GM13976 (cell line): ENCODE data around the gene SLC6A11.

Experiments used
- DNase-seq: peaks from one replicate; pipeline ENCODE4 v3.0.0; 2012; ENCODE audit warnings: low spot score
- in situ Hi-C: fragments of 300-500 bp; cut with MboI; formaldehyde crosslinking; loops from one replicate; pipeline ENCODE4 v1.12.0; 2022; ENCODE audit warnings: low sequenced_read_pairs, mixed read lengths, inconsistent platforms; ENCODE audit not compliant: unreplicated experiment
- TF ChIP-seq, protein P1 (sequence below): IDR thresholded peaks from 2 replicates; pipeline ENCODE4 v1.5.1; 2012; ENCODE audit warnings: borderline replicate concordance, mild to moderate bottlenecking; ENCODE audit not compliant: insufficient read depth; ENCODE audit errors: extremely low read depth, missing control alignments, control extremely low read depth

Gene SLC6A11

DNA sequence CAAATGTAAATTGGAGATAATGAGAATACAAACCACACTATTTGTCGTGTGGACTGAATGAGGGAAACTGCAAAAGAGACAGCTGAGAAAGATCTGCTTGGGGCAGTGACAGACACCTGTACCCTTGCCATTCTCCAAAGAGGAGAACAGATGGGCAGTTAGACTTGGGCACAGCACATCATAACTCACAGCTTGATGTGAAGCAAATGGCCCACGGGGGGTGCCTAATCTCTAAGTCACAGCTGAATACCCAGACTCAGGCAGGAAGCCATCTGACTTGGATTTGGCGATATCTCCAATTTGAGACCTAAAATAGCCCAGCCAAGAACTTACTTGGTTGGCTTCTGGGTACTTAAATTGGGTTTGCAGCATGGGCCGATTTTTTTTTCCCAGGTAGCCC lies 10.0 kb upstream of the SLC6A11 start:
- TF ChIP-seq, protein P1, sequence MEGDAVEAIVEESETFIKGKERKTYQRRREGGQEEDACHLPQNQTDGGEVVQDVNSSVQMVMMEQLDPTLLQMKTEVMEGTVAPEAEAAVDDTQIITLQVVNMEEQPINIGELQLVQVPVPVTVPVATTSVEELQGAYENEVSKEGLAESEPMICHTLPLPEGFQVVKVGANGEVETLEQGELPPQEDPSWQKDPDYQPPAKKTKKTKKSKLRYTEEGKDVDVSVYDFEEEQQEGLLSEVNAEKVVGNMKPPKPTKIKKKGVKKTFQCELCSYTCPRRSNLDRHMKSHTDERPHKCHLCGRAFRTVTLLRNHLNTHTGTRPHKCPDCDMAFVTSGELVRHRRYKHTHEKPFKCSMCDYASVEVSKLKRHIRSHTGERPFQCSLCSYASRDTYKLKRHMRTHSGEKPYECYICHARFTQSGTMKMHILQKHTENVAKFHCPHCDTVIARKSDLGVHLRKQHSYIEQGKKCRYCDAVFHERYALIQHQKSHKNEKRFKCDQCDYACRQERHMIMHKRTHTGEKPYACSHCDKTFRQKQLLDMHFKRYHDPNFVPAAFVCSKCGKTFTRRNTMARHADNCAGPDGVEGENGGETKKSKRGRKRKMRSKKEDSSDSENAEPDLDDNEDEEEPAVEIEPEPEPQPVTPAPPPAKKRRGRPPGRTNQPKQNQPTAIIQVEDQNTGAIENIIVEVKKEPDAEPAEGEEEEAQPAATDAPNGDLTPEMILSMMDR = no peak
- DNase-seq = no peak
- in situ Hi-C loops = no loop called here

DNA sequence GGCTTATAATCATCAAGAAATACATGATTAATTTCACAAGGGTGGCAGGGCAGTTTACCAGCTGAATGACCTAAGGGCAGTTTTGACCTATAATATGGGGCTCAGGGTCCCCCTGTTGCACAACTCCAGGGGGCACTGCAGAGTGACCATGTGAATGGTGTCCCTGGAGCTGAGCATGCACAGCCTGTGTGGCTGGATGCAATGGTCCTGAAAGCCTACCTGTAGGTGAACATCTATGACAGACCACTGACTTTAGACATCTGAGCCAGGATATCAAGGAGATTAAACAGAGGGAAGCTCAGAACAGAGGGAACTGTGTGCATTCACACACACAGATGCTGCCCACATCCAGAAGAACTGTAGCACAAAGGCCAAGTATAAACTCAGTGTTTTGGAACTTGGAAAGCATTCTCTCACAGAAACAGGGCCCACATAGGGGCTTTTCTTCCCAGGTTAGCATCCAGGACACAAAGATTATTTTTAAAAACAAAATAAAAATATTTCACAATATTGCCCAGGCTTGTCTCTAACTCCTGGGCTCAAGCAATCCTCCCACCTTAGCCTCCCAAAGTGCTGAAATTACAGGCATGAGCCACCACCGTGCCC lies 7.8 kb upstream of the SLC6A11 start:
- TF ChIP-seq, protein P1 = no peak
- no peak for DNase-seq
- in situ Hi-C loops = no loop called here

DNA sequence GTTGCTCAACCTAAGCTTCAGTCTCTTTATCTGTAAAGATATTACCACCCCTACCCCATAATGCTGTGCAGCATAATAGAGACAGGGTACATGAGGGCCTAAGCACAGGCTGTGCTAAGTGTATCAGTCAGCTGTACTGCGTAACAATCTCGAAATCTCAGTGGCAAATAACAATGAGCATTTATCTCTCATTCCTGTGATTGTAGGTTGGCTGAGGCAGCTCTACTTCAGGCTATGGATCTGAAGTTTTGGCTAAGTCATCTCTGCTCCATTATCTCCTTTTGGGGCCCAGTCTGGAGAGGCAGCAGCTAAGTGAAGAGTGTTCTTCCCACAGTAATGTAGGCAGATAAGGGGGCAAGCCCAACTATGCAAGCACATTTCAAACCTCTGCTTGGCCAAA lies 7.1 kb upstream of the SLC6A11 start:
- in situ Hi-C loops = no loop called here
- DNase-seq = no peak
- TF ChIP-seq, protein P1 = no peak

DNA sequence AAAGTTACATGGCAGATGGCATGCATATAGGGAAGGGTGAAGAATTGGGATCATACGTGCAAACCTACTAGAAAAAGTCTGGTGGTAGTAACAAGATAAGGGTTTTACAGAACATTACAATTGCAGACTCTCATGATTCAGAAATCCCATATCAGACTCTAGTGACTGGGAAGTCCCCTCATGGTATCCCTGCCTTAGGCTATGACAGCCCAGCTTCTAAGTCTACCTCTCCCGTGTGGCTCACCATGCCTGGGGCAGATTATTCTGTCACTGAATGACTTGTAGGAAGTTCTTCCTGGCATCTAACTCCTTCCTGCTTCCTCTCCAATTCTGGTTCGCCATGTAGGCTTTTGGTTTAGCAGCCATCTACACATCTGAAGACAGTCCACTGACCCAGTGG lies 5.7 kb upstream of the SLC6A11 start:
- TF ChIP-seq, protein P1 = no peak
- no peak for DNase-seq
- in situ Hi-C loops = no loop called here

DNA sequence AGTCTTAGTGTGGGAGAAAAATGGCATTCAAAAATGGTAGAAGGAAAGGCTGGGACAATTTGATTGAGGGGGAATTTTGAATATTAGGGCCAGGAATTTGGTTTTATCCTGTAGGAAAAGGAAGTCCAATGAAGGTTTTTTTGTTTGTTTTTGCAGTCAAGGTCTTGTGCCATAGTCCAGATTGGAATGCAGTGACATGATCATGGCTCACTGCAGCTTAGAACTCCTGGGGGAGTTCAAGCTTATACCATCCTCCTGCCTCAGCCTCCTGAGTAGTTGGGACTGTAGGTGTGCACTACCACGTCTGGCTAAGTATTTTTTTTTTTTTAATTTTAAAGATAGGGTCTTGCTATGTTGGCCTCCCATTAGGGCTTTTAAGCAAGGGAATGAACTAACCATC lies 2.6 kb upstream of the SLC6A11 start:
- TF ChIP-seq, protein P1 = no peak
- in situ Hi-C loops = no loop called here
- DNase-seq = no peak

DNA sequence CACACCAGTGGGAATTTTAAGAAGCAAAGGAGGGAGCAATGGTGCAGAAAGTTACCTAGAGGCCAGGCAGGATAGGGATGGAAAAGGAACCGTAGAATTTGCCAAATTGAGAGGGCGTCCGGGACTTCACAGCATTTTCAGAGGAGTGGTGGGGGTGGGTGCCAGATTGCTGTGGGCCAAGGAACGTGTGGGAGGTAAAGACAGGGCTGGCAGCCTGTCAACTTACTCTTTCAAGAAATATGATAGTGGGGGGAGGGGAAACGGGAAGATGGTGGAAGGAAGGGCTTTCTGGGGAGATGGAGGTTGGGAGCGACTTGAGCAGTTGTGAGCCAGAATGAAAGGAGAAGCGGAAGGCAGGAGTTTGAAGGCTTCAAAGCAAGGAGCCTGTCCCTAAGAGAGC lies 1.4 kb upstream of the SLC6A11 start:
- in situ Hi-C loops = no loop called here

More for the DNA sequence above, 1.4 kb upstream of the SLC6A11 start:
- TF ChIP-seq, protein P1 = no peak
- DNase-seq = no peak
